Lung (tissue), 12 donors: ENCODE results near the gene NHLH1. TPM values are rescaled to one million over a fixed set of nuclear protein-coding genes. Genes with fewer than 3 reads are reported as not detected.

Experiments used
- ATAC-seq: fragments of 200-7000 bp; cut with Tn5 transposase; one replicate; pipeline ENCODE4 v1.9.1; 2020; ENCODE audit warnings: moderate number of reproducible peaks; ENCODE audit not compliant: insufficient read depth, low FRiP score
- DNase-seq, 3 donors: peaks; one replicate each; pipeline ENCODE4 v3.0.0-alpha.2; 2013 to 2017
- H3K27ac ChIP-seq, 2 donors: one replicate each; pipeline ENCODE4 v1.5.1; 2013; ENCODE audit warnings: mild to moderate bottlenecking in 2 of 2, moderate library complexity in 2 of 2, control low read depth in 1 of 2, inconsistent platforms in 1 of 2, low read depth in 1 of 2, low read length in 1 of 2
- H3K27me3 ChIP-seq, 3 donors: one replicate each; pipeline ENCODE4 v1.5.1; 2013; ENCODE audit warnings: low read length in 2 of 3; ENCODE audit not compliant: control insufficient read depth in 3 of 3, insufficient read depth in 3 of 3
- H3K36me3 ChIP-seq, 4 donors: one replicate each; pipeline ENCODE4 v1.5.1; 2013; ENCODE audit warnings: low read length in 4 of 4, mild to moderate bottlenecking in 1 of 4, moderate library complexity in 1 of 4; ENCODE audit not compliant: control insufficient read depth in 4 of 4, insufficient read depth in 4 of 4
- H3K4me1 ChIP-seq, 5 donors: one replicate each; pipeline ENCODE4 v1.5.1; 2013; ENCODE audit warnings: low read length in 5 of 5, mild to moderate bottlenecking in 2 of 5, moderate library complexity in 1 of 5; ENCODE audit not compliant: control insufficient read depth in 5 of 5, insufficient read depth in 5 of 5
- H3K4me3 ChIP-seq: one replicate; pipeline ENCODE4 v1.5.1; 2013; ENCODE audit warnings: mild to moderate bottlenecking, control low read depth, moderate library complexity
- H3K9ac ChIP-seq, 2 donors: one replicate each; pipeline ENCODE4 v1.5.1; 2013; ENCODE audit warnings: low read length in 2 of 2, control low read depth in 1 of 2; ENCODE audit not compliant: insufficient read depth in 1 of 2
- H3K9me3 ChIP-seq, 4 donors: one replicate each; pipeline ENCODE4 v1.5.1; 2013; ENCODE audit warnings: low read length in 3 of 4, mild to moderate bottlenecking in 1 of 4, moderate library complexity in 1 of 4; ENCODE audit not compliant: control insufficient read depth in 4 of 4, insufficient read depth in 3 of 4
- CTCF ChIP-seq: IDR thresholded peaks from 2 replicates; pipeline ENCODE4 v1.5.1; 2012; ENCODE audit warnings: mild to moderate bottlenecking; ENCODE audit errors: control extremely low read depth, extremely low read depth
- WGBS, 2 donors: extraction: QIAGEN DNeasy Blood & Tissue Kit; methylation state at CpG; one replicate each; pipeline ENCODE4 v1.1.7; 2013; 5-methylcytosine and 5-hydroxymethylcytosine counted together
- polyA plus RNA-seq, 2 donors: library from polyadenylated mRNA; stranded (reverse); fragments of 200-250 nt; gene quantifications; one replicate each; pipeline ENCODE4 v1.2.1, GENCODE V29; 2013
- total RNA-seq, 2 donors: library from RNA; depleted of rRNA in 1 of 2; stranded (reverse); fragments of >200 nt in 1 of 2; gene quantifications; one replicate each; pipeline ENCODE4 v1.2.1, GENCODE V29; 2014 to 2021
- donor health status: control.
- donor health status: control.
- donor health status: Bipolar disorder and iron deficiency.
- donor health status: healthy.
- donor health status: DM: yes; HTN: yes; CAD: no.

The NHLH1 gene
- total and polyA plus RNA-seq, 4 donors, result 0.09 to 0.21 (median 0.15) TPM

- no peak overlapping the region for H3K27ac ChIP-seq
- H3K9me3 ChIP-seq, result no peaks in the 10 kb centered on the region
- WGBS, 2 donors, result 77 to 81% methylated on average over 2 of the region's 2 CpGs
- no peak for TF ChIP-seq CTCF
- H3K9ac ChIP-seq, result no peak overlapping the region
- H3K36me3 ChIP-seq, result no peaks in the 10 kb centered on the region
- DNase-seq (no peak), ATAC-seq (no peak)
- peaks cover 3 to 28% (median 8%) of the 10 kb centered on the region in 5 donors for H3K4me1 ChIP-seq
- no peak overlapping the region for H3K4me3 ChIP-seq
- no peaks in the 10 kb centered on the region for H3K27me3 ChIP-seq
Measured at GRCh38 chr1:160405331-160405877, 38.5 kb downstream of the NHLH1 start.

- no peak for ATAC-seq
- H3K9ac ChIP-seq, result no peak overlapping the region
- no peak for DNase-seq
- no peak overlapping the region for H3K4me3 ChIP-seq
- no peaks in the 10 kb centered on the region for H3K9me3 ChIP-seq
- H3K36me3 ChIP-seq, result no peaks in the 10 kb centered on the region
- peaks cover 2 to 36% (median 8%) of the 10 kb centered on the region in 5 donors for H3K4me1 ChIP-seq
- WGBS, 2 donors, result 87 to 92% methylated on average over 15 of the region's 15 CpGs
- no peaks in the 10 kb centered on the region for H3K27me3 ChIP-seq
- no peak overlapping the region for H3K27ac ChIP-seq
- TF ChIP-seq CTCF, result no peak
Measured at GRCh38 chr1:160406131-160406968, 39.5 kb downstream of the NHLH1 start.

- Histone ChIP-seq H3K27ac (no peak overlapping the region), H3K4me1 (peaks cover 0 to 23% (median 4%) of the 10 kb centered on the region in 5 donors), H3K27me3 (no peaks in the 10 kb centered on the region), H3K36me3 (no peaks in the 10 kb centered on the region), H3K9ac (no peak overlapping the region), H3K4me3 (no peak overlapping the region), H3K9me3 (no peaks in the 10 kb centered on the region)
- DNase-seq (peak in 1 of 3 donors; percentile 14), ATAC-seq (no peak)
- TF ChIP-seq CTCF, result no peak
- 81 to 88% methylated on average over 12 of the region's 12 CpGs for WGBS, 2 donors
Measured at GRCh38 chr1:160407839-160408801, 41.2 kb downstream of the NHLH1 start.
